Left cardiac atrium (tissue), 4 donors: ENCODE measurements around the gene CLNK. TPM values are rescaled to one million over a fixed set of nuclear protein-coding genes. Genes with fewer than 3 reads are reported as not detected.
A peak's percentile ranks its signal among the peaks of the same experiment; 100 is the strongest.
"Not testable (repeated sequence)": the region's sequence is repeated elsewhere in the genome, so short reads cannot be mapped to it uniquely, and the experiment has no call there.

ENCODE experiments used
- ATAC-seq, 2 donors: fragments of 200-7000 bp; cut with Tn5 transposase; one replicate each; pipeline ENCODE4 v1.9.1; 2020; ENCODE audit warnings: mild to moderate bottlenecking in 2 of 2, moderate library complexity in 2 of 2
- DNase-seq: peaks from one replicate; pipeline ENCODE4 v3.0.0-alpha.2; 2020
- intact Hi-C, 2 donors: fragments of 100-400 bp; cut with DNase I; formaldehyde crosslinking; loops; one replicate each; pipeline versions ENCODE4 v1.14.1 to v1.15.1; 2022 to 2023
- total RNA-seq, 2 donors: library from RNA; stranded (reverse); fragmentation: NEBNext Ultra II Directional; extraction: Animal tissue kit (Norgen Biotek cat#: 25700); gene quantifications; one replicate each; pipeline ENCODE4 v1.2.1, GENCODE V29; 2021
- donor health status: DM: no; HTN: yes; CAD: no.
- donor health status: DM: no; HTN: yes; CAD: no; lungs with severe emphysema.
- donor health status: DM: yes; HTN: yes; CAD: no.
- donor health status: Dilated cardiomyopathy.

The CLNK gene
- total RNA-seq, 2 donors from 2014 or later: not detected

DNA sequence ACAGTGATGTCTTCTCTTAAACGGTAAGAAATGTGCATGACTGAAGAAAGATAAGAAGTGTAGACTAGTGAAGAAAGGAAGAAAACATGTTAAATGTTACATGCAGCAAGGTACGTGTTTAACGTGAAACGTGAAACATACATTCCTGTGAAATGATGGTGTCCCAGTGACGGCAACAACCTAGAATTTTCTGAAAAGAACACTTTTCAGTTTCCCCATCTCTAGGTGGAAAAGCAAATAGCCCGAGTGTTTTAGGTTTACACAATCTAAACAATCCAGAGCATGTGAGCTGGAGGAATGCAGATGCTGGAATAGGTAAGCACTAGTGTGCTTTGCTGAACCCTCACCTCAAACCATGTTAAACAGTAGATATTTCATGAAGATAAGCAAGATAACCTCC, 60.7 kb downstream of the CLNK start:
- intact Hi-C loops: no loop called here
- no peak for ATAC-seq
- no peak for DNase-seq

- ATAC-seq (no peak), DNase-seq (no peak)
- intact Hi-C loops: no loop called here
These were observed 61.3 kb downstream of the CLNK start for GRCh38 chr4:10623241-10623640.

- no peak for ATAC-seq
- DNase-seq: no peak
- intact Hi-C loops: no loop called here
These were observed 61.8 kb downstream of the CLNK start for GRCh38 chr4:10622728-10623127.

GRCh38 chr4:10620935-10621488, 63.6 kb downstream of the CLNK start:
- ATAC-seq: no peak
- intact Hi-C loops: no loop called here
- DNase-seq: no peak

DNA sequence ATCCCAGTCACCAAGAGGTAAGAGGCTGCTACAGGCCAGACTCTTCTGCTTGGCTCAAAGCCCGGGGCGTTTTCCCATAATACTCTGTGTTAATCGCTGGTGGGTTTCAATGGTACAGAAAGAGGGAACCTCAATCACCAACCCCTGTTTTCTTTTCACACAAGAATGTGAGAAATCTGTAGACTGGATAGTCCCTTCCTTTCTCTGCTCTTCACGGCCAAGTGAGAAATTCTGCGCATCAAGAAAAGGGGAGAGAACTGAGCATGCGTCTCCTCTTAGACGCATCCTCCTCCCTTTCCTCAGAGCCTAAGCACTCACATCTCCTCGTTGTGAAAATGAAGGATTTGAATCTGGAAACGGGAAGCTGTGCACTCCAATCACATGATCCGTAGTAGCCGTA, 64.7 kb downstream of the CLNK start:
- DNase-seq (no peak), ATAC-seq (no peak)
- intact Hi-C loops: no loop called here

- DNase-seq: no peak
- intact Hi-C loops: no loop called here
These were observed 65.3 kb downstream of the CLNK start for GRCh38 chr4:10619220-10619619.

GRCh38 chr4:10614926-10615325, 69.6 kb downstream of the CLNK start:
- intact Hi-C loops: not testable (repeated sequence)

More at GRCh38 chr4:10619220-10619619, 65.3 kb downstream of the CLNK start:
- no peak for ATAC-seq

DNA sequence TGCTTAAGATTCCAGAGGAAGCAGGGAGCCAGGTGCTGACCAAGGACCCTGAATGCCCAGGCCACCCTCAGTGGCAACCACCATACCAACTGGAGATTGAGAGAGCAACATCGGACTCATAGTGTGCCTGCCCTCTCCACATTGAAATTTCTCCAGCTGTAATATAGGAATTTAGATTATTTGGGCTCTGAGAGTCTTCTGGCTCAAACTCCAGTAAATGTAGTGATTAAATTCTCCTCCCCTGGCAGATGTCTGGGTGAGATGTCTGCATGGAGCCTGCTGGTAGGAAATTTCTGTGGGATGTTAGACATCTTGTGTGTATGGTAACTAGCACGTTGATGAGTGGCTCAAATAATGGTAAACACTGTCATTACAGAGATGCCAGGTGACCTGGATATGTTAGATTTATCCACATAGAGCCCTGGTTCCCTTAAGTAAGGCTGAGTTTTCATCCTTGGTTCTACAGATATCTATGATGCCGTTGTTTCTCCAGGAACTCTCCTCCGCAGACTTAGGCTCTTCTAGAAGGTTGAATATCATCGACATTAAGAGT, 70.6 kb downstream of the CLNK start:
- DNase-seq (no peak), ATAC-seq (no peak)
- intact Hi-C loops: no loop called here

More at GRCh38 chr4:10614926-10615325, 69.6 kb downstream of the CLNK start:
- ATAC-seq, DNase-seq: not testable (repeated sequence)

DNA sequence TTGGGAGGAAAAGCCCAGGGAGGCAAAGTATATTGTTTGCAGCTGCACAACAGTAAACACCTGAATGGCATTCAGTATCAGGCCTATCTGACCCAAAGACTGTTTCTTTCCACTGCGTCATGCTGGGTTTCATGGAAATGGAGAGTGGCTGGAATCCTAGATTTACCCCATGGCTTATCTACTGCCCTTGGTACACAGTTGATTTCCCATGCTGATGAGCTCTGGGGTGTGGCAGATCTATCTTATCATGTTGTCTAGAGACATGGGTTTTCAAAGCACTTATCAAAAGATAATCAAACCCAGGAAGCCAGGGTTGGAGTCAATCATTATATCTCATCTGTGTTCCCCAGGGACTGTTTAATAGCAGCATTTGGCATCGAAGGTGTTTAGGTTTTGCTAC, 72.1 kb downstream of the CLNK start:
- intact Hi-C loops: no loop called here

DNA sequence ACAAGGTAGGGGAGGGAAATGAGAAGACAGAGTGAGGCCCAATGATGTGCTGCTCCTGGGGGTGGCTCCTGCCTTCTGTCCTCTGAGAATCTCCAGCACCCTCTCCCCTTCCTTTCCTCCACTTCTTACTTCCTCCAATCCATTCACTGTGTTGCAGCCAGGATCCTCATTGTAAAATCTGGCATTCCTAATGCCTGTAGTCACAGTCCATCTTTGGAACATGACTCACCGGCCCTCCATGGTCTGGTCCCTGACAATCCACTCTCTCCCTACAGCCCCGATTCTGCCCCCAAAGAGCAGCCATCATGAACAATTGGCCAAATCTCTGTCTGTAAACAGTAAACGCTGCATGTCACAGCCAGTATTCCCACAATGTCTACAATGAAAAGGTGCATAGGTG, 72.9 kb downstream of the CLNK start:
- ATAC-seq: peak in 1 of 2 donors; percentile 77
- intact Hi-C loops: no loop called here
- DNase-seq: no peak

More for the DNA sequence above, 72.1 kb downstream of the CLNK start:
- ATAC-seq: no peak
- no peak for DNase-seq

- intact Hi-C loops: no loop called here
- ATAC-seq: no peak
- DNase-seq: no peak
These were observed 75.9 kb downstream of the CLNK start for GRCh38 chr4:10608501-10609219.

DNA sequence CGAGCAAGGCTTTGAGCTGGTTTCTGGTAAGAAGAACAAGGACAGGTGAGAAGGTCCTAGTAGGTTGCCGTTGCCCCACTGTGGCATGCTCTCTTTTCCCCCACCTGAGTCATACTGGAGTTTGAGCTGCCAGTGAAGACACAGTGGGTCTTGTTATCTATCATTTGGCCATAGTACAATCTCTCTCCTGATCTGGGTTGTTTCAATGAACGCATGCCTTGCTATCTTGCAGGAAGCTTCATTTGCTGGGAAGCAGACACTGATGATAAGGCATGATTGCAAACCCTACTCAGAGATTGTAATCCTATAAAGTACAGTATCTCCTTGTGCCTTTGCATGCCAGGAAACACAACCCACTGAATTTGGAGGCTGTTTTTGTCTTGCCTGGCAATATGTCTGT, 77.4 kb downstream of the CLNK start:
- intact Hi-C loops: no loop called here
- DNase-seq (no peak), ATAC-seq (no peak)

- ATAC-seq (no peak), DNase-seq (no peak)
- intact Hi-C loops: no loop called here
These were observed 77.9 kb downstream of the CLNK start for GRCh38 chr4:10606483-10607155.

DNA sequence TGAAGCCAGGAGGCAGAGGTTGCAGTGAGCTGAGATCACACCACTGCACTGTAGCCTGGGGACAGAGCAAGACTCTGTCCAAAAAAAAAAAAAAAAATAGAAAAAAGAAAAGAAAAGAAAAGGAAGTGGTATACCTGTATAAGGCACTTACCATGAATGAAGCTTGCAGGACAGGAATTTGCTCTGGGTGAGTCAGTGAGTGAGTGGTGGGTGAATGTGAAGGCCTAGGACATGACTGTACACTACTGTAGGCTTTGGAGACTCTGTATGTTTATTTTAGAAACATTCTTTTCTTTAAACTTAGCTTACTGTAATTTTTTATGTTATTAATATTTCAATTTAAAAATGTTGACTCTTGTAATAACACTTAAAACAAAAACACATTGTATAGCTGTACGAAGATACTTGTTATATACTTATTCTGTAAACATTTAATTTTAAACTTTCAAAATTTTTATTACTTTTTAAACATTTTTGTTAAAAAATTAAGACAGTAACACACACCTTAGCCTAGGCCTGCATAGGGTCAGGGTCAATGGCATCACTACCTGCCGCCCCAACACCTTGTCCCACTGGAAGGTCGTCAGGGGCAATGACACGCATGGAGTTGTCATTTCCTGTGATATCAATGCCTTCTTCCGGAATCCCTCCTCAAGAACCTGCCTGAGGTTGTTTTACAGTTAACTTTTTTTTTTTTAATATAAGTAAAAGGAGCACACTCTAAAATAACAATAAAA, 78.7 kb downstream of the CLNK start:
- ATAC-seq (no peak), DNase-seq (no peak)
- intact Hi-C loops: no loop called here

- no peak for ATAC-seq
- intact Hi-C loops: no loop called here
- DNase-seq: no peak
These were observed 79.5 kb downstream of the CLNK start for GRCh38 chr4:10605031-10605430.

- intact Hi-C loops: no loop called here
- DNase-seq: no peak
- ATAC-seq: no peak
These were observed 85.0 kb downstream of the CLNK start for GRCh38 chr4:10599574-10599973.

DNA sequence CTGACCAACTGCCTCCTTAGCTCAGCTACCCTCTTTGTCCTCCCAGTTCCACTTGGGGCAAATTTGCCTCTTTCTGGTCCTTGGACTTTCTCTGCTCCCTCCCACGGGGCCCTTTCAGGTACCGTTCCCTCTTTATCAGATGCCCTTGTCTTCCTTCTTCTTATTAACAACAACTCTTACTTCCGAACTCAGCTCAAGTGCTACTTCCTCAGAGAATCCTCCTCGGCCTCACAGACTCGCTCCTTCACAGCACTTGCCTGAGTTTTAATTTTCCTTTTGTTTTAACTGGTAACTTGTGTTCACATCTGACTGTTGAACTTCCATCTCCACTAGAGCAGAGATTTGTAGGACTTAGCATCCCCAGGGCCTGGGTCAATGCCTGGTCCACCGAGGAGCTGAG, 85.7 kb downstream of the CLNK start:
- intact Hi-C loops: no loop called here
- DNase-seq (no peak), ATAC-seq (no peak)

DNA sequence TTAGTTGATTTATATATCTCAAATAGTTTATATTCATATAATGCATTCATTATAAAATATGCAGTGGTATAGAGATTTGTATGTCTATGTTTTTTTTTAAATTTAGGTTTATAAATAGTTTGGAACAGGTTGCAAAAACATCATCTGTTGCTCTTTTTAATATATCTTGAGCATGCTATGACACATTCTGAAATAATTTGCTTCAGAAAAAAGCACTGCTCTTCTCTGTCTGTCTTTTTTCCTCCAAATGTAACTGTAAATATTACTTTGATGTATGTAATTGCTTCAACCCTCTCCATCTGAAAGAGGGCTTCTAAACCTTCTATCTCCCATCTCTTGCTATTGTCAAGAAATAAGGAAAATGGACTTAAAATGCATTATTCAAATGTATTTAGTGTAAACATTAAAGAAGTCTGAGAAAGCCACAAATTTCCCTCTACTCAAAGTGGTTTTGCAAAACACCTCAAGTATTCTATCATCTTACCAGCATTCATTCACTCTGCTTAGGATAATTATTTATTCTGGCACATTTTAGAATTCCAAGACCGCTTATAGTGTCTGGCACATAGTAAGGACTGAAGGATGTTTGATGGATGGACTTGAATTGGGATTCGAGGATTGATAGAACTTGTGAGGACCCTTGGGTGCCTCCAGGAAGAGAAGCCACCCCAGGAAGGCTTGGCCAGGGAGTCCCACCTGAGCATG, 87.8 kb downstream of the CLNK start:
- intact Hi-C loops: no loop called here
- ATAC-seq: no peak
- no peak for DNase-seq

DNA sequence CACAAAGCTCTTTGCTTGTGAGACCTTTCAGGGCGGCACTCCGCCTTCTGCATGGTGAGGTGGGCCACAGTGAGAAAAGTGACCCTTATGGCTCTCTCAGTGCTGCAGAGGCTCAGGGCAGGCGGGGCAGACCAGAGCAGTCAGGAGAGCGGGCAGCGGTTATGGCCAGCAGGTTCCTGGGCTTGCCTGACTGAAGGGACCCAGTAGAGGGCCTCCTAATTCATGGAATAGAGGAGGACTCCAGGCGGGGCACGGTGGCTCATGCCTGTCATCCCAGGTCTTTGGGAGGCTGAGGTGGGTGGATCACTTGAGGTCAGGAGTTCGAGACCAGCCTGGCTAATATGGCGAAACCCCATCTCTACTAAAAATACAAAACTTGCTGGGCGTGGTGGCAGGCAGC, 91.4 kb downstream of the CLNK start:
- ATAC-seq: no peak
- intact Hi-C loops: no loop called here

More for the DNA sequence above, 91.4 kb downstream of the CLNK start:
- DNase-seq: no peak
